Endodermal cell (in vitro differentiated cells): Measurements from ENCODE around the gene PCF11. TPM values are rescaled to one million over a fixed set of nuclear protein-coding genes. Genes with fewer than 3 reads are reported as not detected.

Experiments
- DNase-seq: peaks from one replicate; pipeline ENCODE4 v3.0.0-alpha.2; 2017
- H3K27ac ChIP-seq: 2 replicates; pipeline ENCODE4 v1.5.1; 2013; ENCODE audit warnings: mild to moderate bottlenecking, low read depth, low read length, moderate library complexity
- H3K27me3 ChIP-seq: 2 replicates; pipeline ENCODE4 v1.6.1; 2013; ENCODE audit warnings: mild to moderate bottlenecking, low read length, moderate library complexity; ENCODE audit not compliant: insufficient read depth, control insufficient read depth, poor library complexity, severe bottlenecking
- H3K36me3 ChIP-seq: 2 replicates; pipeline ENCODE4 v1.7.0; 2013; ENCODE audit warnings: mild to moderate bottlenecking, low read length, moderate library complexity; ENCODE audit not compliant: control insufficient read depth, insufficient read depth
- H3K4me1 ChIP-seq: one replicate; pipeline ENCODE4 v1.7.0; 2013; ENCODE audit warnings: low read length; ENCODE audit not compliant: control insufficient read depth, insufficient read depth
- H3K4me3 ChIP-seq: 2 replicates; pipeline ENCODE4 v1.5.1; 2013; ENCODE audit warnings: mild to moderate bottlenecking, low read length, moderate library complexity
- H3K9ac ChIP-seq: 2 replicates; pipeline ENCODE4 v1.6.1; 2013; ENCODE audit warnings: mild to moderate bottlenecking, low read length, moderate library complexity; ENCODE audit not compliant: poor library complexity, severe bottlenecking; ENCODE audit errors: extremely low read depth
- H3K9me3 ChIP-seq: 2 replicates; pipeline ENCODE4 v1.6.1; 2013; ENCODE audit warnings: mild to moderate bottlenecking, low read length, moderate library complexity; ENCODE audit not compliant: control insufficient read depth
- H3K27ac Mint-ChIP-seq: 2 replicates; pipeline ENCODE4 v1.8.0; 2020; ENCODE audit warnings: mixed read lengths
- H3K27me3 Mint-ChIP-seq: 2 replicates; pipeline ENCODE4 v1.8.0; 2021; ENCODE audit warnings: mild to moderate bottlenecking, mixed read lengths; ENCODE audit not compliant: insufficient read depth
- H3K36me3 Mint-ChIP-seq: 2 replicates; pipeline ENCODE4 v1.8.0; 2020; ENCODE audit warnings: low read depth, mixed read lengths
- H3K4me1 Mint-ChIP-seq: 2 replicates; pipeline ENCODE4 v1.8.0; 2020; ENCODE audit warnings: mixed read lengths
- H3K4me3 Mint-ChIP-seq: 2 replicates; pipeline ENCODE4 v1.8.0; 2020; ENCODE audit warnings: mild to moderate bottlenecking, moderate library complexity, mixed read lengths
- H3K9me3 Mint-ChIP-seq: 2 replicates; pipeline ENCODE4 v1.8.0; 2020; ENCODE audit warnings: mild to moderate bottlenecking, mixed read lengths
- WGBS, 2 experiments: methylation state at CpG; one replicate each; pipeline versions ENCODE4 v1.1.5 to v1.1.7; 2013; ENCODE audit warnings: missing lambda C conversion rate in 2 of 2, mixed read lengths in 1 of 2; ENCODE audit not compliant: insufficient coverage in 1 of 2, insufficient read length in 1 of 2; 5-methylcytosine and 5-hydroxymethylcytosine counted together
- total RNA-seq, 2 donors: library from RNA; stranded (reverse); fragmentation: NEBNext Ultra II Directional in 1 of 2; extraction: Animal tissue kit (Norgen Biotek cat#: 25700) in 1 of 2; gene quantifications; 2 replicates in 1 of 2; 3 replicates in 1 of 2; pipeline ENCODE4 v1.2.1, GENCODE V29; 2021
- TF ChIP-seq, protein P1 (sequence below): fragments of 200-600 bp; sonication (generic); conservative IDR thresholded peaks from 2 replicates; pipeline ENCODE4 v1.5.0; 2021; ENCODE audit warnings: antibody characterized with exemption, mild to moderate bottlenecking

Gene PCF11
- total RNA-seq, 2 donors from 2014 or later, result 52.7 to 67.7 TPM

DNA sequence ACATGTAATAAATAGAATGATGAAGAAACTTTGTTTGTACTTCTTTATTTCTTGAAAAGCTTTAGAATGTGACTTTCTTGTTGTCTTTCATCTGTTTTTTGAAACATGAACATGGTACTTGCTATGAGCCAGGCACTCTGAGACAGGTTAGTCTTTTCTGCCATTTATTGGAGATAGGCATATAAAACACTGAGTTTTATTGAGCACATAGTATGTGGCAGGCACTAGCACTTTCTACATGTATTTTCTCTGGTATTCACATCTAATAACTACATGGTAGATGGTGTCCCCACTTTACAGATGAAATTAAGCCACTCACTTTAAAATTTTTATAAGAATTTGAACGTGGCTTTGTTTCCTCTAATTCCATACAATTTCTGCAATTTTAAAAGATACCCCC lies 28.8 kb downstream of the PCF11 start:
- peaks cover 56% of the 10 kb centered on the region for H3K36me3 Mint-ChIP-seq
- no peaks in the 10 kb centered on the region for H3K27me3 Mint-ChIP-seq
- no peaks in the 10 kb centered on the region for H3K9me3 Mint-ChIP-seq
- Histone ChIP-seq H3K27me3 (no peaks in the 10 kb centered on the region), H3K9ac (no peak overlapping the region), H3K9me3 (no peaks in the 10 kb centered on the region), H3K27ac (no peak overlapping the region), H3K36me3 (peaks cover 77% of the 10 kb centered on the region), H3K4me1 (no peaks in the 10 kb centered on the region), H3K4me3 (no peak overlapping the region)
- TF ChIP-seq, protein P1, sequence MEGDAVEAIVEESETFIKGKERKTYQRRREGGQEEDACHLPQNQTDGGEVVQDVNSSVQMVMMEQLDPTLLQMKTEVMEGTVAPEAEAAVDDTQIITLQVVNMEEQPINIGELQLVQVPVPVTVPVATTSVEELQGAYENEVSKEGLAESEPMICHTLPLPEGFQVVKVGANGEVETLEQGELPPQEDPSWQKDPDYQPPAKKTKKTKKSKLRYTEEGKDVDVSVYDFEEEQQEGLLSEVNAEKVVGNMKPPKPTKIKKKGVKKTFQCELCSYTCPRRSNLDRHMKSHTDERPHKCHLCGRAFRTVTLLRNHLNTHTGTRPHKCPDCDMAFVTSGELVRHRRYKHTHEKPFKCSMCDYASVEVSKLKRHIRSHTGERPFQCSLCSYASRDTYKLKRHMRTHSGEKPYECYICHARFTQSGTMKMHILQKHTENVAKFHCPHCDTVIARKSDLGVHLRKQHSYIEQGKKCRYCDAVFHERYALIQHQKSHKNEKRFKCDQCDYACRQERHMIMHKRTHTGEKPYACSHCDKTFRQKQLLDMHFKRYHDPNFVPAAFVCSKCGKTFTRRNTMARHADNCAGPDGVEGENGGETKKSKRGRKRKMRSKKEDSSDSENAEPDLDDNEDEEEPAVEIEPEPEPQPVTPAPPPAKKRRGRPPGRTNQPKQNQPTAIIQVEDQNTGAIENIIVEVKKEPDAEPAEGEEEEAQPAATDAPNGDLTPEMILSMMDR, result no peak
- H3K4me3 Mint-ChIP-seq, result no peak overlapping the region
- no peak overlapping the region for H3K27ac Mint-ChIP-seq
- DNase-seq, result no peak
- H3K4me1 Mint-ChIP-seq, result no peaks in the 10 kb centered on the region
- 88% methylated on average over 1 of the region's 1 CpG; no CpG with 5 or more reads in 1 of the 2 experiments for WGBS, 2 experiments

DNA sequence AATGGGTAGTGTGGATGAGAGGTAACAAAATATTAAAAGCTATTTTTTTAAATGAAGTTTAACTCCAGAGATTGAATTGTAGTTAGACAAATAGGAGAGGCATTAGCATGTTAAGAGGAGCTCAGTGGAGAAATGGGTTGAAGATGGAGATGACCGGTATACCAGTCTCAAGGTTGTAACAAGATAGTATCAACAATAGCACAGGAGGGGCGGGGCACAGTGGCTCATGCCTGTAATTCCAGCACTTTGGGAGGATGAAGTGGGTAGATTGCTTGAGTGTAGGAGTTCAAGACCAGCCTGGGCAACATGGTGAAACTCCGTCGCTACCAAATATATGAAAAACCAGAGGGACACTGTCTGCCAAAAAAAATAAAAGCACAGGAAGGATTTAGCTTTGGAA lies 30.5 kb downstream of the PCF11 start:
- Histone ChIP-seq H3K4me3 (no peak overlapping the region), H3K4me1 (peaks cover 5% of the 10 kb centered on the region), H3K27ac (no peak overlapping the region), H3K9ac (no peak overlapping the region), H3K36me3 (peaks cover 78% of the 10 kb centered on the region), H3K9me3 (no peaks in the 10 kb centered on the region), H3K27me3 (no peaks in the 10 kb centered on the region)
- peaks cover 57% of the 10 kb centered on the region for H3K36me3 Mint-ChIP-seq
- H3K9me3 Mint-ChIP-seq, result no peaks in the 10 kb centered on the region
- WGBS, 2 experiments, result 95 to 96% methylated on average over 4 of the region's 4 CpGs
- TF ChIP-seq, protein P1, result no peak
- H3K4me1 Mint-ChIP-seq, result peaks cover 3% of the 10 kb centered on the region
- no peak for DNase-seq
- no peak overlapping the region for H3K4me3 Mint-ChIP-seq
- H3K27me3 Mint-ChIP-seq, result no peaks in the 10 kb centered on the region
- H3K27ac Mint-ChIP-seq, result no peak overlapping the region

DNA sequence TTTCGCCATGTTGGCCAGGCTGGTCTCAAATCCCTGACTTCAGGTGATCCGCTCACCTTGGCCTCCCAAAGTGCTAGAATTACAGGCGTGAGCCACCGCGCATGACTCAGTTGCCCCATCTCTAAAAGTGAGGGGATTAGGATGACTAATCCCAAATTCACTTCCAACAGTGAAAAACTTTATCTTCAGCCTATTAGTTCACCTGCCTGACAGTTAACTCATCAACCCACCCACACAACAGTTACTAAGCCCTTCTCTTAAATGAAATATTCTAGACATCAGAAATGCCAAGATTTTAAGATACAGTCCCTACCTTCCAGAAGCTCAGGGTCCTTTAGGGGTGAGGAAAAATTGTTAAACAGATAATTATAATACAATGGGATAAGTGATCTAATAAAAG lies 34.6 kb downstream of the PCF11 start:
- Mint-ChIP-seq H3K27ac (no peak overlapping the region), H3K36me3 (peaks cover 36% of the 10 kb centered on the region), H3K4me3 (no peak overlapping the region), H3K4me1 (peaks cover 21% of the 10 kb centered on the region), H3K27me3 (no peaks in the 10 kb centered on the region), H3K9me3 (no peaks in the 10 kb centered on the region)
- peaks cover 43% of the 10 kb centered on the region for H3K36me3 ChIP-seq
- no peak overlapping the region for H3K27ac ChIP-seq
- no peak overlapping the region for H3K4me3 ChIP-seq
- WGBS, 2 experiments, result 89 to 95% methylated on average over 4 to 5 of the region's 5 CpGs
- TF ChIP-seq, protein P1, result no peak
- no peaks in the 10 kb centered on the region for H3K27me3 ChIP-seq
- peaks cover 6% of the 10 kb centered on the region for H3K4me1 ChIP-seq
- no peak overlapping the region for H3K9ac ChIP-seq
- no peak for DNase-seq
- no peaks in the 10 kb centered on the region for H3K9me3 ChIP-seq
